Bronchial epithelial cell (primary cell): Measurements from ENCODE around the gene COL15A1. TPM values are rescaled to one million over a fixed set of nuclear protein-coding genes. Genes with fewer than 3 reads are reported as not detected.

Experiments
- DNase-seq: peaks from one replicate; pipeline ENCODE4 v3.0.0-alpha.2; 2010; ENCODE audit warnings: low read depth
- FAIRE-seq: peaks from 2 replicates; lab custom pipeline; 2011; peaks lifted over from hg19 to GRCh38; lab: Jason Lieb, UNC
- H3K27me3 ChIP-seq: 2 replicates; pipeline ENCODE4 v1.5.1; 2011; ENCODE audit warnings: low read length; ENCODE audit not compliant: control insufficient read depth, insufficient read depth
- H3K36me3 ChIP-seq: 2 replicates; pipeline ENCODE4 v1.5.1; 2011; ENCODE audit warnings: low read length; ENCODE audit not compliant: control insufficient read depth, insufficient read depth
- H3K4me3 ChIP-seq: 2 replicates; pipeline ENCODE4 v1.5.1; 2011; ENCODE audit warnings: mild to moderate bottlenecking, low read depth, low read length, control low read depth
- total RNA-seq: library from RNA; depleted of rRNA; stranded (reverse); fragments of >200 nt; gene quantifications from 2 replicates; pipeline ENCODE4 v1.2.1, GENCODE V29; 2014
- TF ChIP-seq, protein P1 (sequence below): IDR thresholded peaks from 2 replicates; pipeline ENCODE4 v1.5.1; 2011; ENCODE audit warnings: mild to moderate bottlenecking, moderate library complexity, low read length, control low read depth, inconsistent platforms; ENCODE audit not compliant: insufficient read depth, severe bottlenecking

Gene COL15A1
- total RNA-seq, 1 donor from 2014 or later: 1.6 TPM

DNA sequence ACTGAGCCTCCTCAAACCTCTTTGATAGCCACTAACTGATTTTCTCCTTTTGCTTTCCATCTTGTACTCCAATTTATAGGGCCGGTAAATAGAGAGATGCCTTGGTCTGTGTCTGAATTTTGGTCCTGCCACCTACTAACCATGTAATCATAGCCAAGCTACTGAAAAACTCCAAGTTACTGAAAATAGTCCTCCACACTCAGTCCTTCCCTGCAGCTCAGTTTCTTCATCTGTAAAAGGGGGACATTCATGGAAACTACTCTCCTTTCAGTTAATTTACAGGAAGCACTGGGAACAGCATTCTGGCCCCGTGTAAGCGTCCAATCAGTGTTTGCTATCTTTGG, 131.2 kb downstream of the COL15A1 start:
- TF ChIP-seq, protein P1, sequence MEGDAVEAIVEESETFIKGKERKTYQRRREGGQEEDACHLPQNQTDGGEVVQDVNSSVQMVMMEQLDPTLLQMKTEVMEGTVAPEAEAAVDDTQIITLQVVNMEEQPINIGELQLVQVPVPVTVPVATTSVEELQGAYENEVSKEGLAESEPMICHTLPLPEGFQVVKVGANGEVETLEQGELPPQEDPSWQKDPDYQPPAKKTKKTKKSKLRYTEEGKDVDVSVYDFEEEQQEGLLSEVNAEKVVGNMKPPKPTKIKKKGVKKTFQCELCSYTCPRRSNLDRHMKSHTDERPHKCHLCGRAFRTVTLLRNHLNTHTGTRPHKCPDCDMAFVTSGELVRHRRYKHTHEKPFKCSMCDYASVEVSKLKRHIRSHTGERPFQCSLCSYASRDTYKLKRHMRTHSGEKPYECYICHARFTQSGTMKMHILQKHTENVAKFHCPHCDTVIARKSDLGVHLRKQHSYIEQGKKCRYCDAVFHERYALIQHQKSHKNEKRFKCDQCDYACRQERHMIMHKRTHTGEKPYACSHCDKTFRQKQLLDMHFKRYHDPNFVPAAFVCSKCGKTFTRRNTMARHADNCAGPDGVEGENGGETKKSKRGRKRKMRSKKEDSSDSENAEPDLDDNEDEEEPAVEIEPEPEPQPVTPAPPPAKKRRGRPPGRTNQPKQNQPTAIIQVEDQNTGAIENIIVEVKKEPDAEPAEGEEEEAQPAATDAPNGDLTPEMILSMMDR: no peak
- Histone ChIP-seq H3K36me3 (no peaks in the 10 kb centered on the region), H3K27me3 (no peaks in the 10 kb centered on the region), H3K4me3 (no peak overlapping the region)
- FAIRE-seq (no peak), DNase-seq (no peak)

DNA sequence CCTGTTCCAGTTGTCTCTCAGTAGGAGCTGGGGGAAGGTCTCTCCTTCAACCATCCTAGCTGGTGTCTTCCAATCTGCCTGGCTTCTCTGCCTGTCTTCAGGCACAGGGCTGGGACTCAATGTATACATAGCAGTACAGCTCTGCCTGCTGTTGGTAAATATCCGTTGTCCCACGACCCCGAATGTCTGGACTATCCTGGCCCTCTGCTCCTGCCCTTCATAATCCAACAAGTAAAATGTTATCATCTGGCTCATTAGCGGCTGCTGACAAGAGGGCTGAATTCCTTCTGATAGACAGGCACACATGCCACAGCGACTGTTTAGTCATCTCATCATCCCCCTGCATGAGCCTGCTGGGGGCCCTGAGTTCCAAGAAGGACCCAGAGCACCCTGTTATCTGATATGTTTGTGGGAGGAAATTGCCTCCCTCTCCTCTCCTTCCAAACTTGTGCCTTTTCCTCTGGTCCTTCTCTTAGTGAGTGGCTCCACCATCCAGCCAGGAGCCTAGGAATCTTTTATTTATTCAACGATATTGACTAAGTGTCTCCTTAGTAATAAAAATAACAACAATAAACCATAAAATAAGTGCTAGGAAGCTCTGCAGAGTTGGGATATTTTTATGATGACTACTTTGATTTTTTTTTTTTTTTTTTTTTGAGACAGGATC, 131.7 kb downstream of the COL15A1 start:
- TF ChIP-seq, protein P1: no peak
- no peak overlapping the region for H3K4me3 ChIP-seq
- no peaks in the 10 kb centered on the region for H3K36me3 ChIP-seq
- no peaks in the 10 kb centered on the region for H3K27me3 ChIP-seq
- DNase-seq (no peak), FAIRE-seq (no peak)

DNA sequence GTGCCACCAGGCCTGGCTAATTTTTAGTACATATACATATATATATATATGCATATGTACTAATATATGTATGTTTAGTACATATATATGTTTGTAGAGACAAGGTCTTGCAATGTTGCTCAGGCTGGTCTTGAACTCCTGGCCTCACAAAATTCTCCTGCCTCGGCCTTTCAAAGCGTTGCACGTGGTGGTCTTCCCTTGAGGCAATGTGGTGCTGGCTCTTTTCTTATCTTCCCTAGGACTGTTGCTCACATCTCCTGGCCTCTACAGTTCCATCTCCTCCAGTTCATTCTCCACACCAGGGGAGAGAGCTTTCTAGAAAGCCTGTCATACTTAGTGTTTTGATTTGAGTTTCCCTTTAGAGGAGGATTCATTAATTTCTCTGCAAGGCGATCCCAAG, 132.3 kb downstream of the COL15A1 start:
- Histone ChIP-seq H3K27me3 (no peaks in the 10 kb centered on the region), H3K36me3 (no peaks in the 10 kb centered on the region), H3K4me3 (no peak overlapping the region)
- FAIRE-seq (no peak), DNase-seq (no peak)
- TF ChIP-seq, protein P1: no peak

DNA sequence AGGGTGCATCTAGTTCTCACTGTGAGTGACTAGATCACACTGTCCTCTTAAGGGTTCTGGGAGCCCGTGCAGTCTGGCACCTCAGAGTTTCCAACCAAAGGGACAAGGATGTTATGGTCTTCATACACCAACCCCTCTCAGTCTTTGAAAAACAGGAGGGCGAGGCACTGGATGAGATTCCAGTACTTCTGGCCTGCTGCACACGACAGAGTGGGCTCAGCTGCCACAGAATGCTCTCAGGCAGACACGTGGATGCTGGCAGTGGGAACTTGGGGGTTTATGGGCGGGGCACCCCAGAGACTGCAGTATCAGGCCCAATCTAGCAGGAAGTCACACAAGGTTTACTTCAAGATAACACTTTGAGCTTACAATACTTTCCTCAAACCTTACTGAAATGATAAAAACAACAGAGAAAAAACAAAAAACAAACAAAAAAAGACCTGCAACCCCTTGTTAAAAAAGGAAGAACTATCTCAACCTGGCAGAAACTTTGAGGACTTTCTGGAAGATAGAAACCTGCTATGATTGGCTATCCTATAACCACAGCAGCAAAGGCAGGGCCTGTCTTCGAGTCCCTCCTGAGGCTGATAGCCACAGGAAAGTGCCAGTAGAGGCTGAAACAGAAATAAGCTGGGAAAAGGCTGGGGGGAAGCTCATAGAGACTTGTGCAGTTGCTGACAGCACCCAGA, 132.9 kb downstream of the COL15A1 start:
- no peak for DNase-seq
- TF ChIP-seq, protein P1: no peak
- H3K4me3 ChIP-seq: no peak overlapping the region
- no peak for FAIRE-seq
- H3K27me3 ChIP-seq: no peaks in the 10 kb centered on the region
- H3K36me3 ChIP-seq: no peaks in the 10 kb centered on the region

DNA sequence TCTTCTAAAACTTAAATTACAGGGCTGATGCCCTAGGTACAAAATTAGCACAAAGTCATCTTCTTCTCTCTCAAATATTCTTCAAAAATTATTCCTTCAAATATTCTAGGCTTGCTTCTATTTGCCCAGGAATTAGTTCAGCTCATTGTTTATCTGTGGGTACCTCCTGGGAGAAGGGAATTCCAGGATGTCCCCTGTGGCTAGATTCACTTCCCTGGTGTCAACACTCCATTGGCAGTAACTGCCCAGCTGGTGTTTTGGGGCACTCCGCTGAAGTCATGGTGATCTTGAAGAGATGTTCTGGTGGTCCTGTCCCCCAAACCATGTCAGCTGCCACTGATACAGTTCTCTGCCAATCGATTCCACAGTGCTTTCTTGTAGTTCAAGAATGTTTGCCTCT, 135.0 kb downstream of the COL15A1 start:
- FAIRE-seq: no peak

More for the DNA sequence above, 135.0 kb downstream of the COL15A1 start:
- no peaks in the 10 kb centered on the region for H3K36me3 ChIP-seq
- DNase-seq: no peak
- no peaks in the 10 kb centered on the region for H3K27me3 ChIP-seq
- TF ChIP-seq, protein P1: no peak
- H3K4me3 ChIP-seq: no peak overlapping the region
